ENCODE data around the gene MAPKAPK3.

The MAPKAPK3 gene

DNA sequence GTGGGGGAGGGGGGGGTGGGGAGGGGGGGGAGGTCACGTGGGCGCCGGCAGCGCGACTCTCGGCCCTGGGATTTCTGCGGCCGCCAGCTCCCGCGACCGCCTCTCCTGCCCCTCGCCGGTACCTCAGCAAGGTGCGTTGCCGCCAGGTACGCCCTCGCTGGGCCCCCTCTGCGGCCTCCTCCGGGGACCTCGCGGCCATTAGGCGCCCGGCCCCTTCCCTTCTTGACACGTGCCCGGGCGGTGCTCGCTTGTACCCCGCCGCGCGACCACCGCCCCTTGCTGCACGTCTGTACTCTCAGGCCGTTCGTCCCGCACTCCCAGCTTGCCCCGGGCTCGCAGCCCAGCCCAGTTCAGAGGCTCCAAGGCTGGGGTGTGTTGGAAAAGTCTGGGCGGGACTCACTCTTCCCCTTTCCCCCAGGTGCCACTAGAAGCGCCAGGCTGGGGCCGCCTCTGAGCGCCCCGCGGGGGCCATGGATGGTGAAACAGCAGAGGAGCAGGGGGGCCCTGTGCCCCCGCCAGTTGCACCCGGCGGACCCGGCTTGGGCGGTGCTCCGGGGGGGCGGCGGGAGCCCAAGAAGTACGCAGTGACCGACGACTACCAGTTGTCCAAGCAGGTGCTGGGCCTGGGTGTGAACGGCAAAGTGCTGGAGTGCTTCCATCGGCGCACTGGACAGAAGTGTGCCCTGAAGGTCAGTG, at the start of gene MAPKAPK3:
Gene MAPKAPK3 (plus strand): TSS at position 56 of the 696 bp plus-strand sequence. CDS start 415 bp downstream, at position 471.
- no peak for DNase-seq

DNA sequence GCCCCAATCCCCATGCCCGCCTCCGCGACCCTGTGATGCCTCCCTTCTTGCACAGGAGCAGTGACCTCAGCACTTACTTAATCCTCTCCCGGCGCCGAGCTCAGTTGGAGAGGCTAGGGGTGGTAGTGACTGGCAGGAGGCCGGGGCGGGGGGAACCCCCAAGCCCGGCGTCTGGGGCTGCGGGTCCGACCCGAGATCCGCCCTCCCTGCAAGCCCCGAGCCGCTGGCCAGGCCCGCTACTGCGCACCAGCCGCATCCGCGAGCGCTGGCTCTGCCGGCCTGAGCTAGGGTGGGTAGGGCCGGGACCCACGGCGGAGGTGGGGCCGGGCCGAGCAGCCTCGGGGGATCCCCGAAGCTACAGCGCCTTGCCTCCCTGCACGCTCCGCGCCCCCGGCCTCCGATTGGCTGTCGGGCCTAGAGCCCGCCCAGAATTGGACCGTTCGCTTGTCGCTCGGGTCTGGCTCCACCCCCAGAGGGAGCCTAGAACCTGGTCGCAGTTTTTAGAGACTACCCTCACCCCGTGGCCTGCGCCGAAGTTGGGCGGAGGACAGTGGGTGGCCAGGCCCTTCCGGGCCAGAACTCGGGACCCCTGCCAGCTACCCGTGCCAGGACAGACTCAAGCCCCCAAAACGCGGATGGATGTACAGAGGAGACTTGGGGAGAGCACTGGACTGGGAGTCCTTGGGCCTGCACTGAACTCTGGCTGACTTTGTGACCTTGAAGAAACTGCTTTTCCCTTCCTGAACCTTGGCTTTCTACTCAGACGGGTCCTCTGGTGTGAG, 49.4 kb upstream of the MAPKAPK3 start, which contains the start of gene C3orf18:
Gene C3orf18 (minus strand): TSS at position 362 of the 782 bp plus-strand sequence. CDS start 2,048 bp downstream, outside the sequence.
- peak; percentile 25 for DNase-seq

DNA sequence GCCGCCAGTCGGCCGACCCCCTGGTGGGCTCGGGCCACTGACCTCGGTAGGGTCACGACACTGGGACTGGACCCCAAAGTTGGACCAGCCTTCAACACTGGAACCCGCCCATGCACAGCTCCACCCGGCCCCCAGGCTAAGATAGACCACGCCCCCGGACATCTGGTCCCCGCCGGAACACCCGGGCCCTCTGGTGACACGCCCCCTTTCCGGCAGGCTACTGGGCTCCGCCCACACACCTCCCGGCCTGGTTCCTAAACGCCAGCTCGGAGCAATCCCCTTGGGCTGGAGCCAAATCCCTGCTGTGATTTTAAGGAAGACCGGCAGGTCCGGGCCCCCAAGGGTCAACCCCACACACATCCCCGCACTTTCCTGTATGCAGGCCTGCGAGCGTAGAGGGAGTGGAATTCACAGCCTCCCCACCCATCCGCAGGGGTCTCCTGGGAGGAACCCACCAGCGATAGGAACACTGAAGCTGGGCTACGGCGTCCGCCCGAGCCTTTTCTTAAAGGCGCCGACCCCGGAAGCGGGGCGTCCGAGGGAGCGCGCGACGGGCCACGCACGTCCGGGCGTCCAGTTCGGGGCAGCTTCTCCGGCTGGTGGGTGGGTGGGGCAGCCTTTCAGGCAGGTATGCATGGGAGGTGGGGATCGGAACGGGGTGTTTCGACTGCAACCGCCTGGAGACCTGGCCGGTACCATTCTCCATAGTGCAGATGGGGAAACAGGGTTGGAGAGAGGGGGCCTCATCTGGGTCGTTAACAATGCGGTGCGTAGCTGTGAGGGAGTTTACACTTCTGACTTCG, 47.8 kb upstream of the MAPKAPK3 start, which contains the start of gene HEMK1:
Gene HEMK1 (plus strand): TSS at position 576 of the 803 bp plus-strand sequence. CDS start 1,583 bp downstream, outside the sequence.
- DNase-seq: peak; percentile 46

DNA sequence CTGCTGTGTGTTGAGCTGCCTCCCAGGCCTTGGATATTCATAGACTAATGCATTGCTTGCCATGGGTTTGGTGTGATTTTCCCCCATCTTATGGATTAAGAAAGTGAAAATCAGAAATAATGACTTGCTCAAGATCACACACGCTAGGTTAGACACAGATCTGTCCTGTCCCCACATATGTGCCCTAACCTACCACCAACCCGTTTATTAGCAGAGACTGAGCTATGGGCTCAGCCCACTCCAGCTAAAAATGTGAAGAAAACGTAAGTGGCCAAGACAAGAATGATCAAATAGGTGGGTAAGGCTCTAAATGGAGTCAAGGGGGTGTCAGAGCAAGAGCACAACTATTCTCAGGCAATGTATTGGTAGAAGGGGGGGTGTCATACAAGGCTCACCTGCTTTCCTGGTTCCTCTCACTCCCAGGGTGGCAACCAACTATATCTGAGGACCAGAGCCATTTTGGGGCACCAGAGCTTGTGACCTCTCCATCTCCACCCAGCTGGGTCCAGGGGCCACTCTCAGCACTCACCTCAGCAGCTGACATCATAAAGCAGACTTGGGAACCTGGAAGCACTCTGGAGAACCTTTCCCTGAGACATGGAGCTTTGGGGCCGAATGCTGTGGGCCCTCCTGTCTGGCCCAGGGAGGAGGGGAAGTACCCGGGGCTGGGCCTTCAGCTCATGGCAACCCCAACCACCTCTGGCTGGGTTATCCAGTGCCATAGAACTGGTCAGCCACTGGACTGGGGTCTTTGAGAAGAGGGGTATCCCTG, 46.3 kb upstream of the MAPKAPK3 start:
- no peak for DNase-seq

DNA sequence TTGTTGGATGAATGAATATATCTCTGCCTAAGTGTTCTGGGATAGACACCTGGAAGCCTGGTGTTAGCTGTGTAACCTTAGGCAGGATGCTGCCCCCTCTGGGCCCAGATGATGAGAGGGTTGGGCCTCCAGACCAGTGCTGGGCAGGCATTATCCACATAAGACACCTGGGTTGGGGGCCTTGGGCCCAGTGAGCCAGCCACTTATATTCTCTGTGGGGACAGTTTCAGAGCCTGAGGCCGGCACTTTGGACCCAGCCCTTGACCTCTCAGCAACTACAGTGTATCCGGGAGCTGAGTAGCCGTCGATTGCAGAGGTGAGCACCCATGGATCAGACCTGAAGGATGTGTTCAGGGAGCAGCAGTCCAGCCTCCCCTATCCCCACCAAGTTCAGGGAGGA, 45.5 kb upstream of the MAPKAPK3 start:
- DNase-seq: no peak

DNA sequence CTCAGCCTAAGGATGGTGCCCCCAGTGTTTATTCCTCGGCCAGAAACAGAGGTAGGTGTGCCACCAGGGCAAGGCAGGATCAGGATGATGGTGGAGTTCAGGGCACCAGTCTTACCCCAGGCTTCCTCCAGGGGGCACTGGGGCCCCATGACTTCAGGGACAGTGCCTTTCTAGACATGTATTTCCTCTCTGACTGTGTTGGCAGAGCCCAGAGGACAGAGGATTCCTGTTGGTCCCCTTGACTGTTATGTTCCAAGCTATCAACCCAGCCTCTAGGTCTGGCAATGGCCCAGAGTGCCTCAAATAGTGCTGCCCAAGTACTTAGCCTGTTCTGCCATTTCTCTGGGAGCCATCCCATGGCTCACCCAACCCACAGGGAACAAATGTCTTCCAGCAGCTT, 44.8 kb upstream of the MAPKAPK3 start:
- DNase-seq: peak; percentile 7

DNA sequence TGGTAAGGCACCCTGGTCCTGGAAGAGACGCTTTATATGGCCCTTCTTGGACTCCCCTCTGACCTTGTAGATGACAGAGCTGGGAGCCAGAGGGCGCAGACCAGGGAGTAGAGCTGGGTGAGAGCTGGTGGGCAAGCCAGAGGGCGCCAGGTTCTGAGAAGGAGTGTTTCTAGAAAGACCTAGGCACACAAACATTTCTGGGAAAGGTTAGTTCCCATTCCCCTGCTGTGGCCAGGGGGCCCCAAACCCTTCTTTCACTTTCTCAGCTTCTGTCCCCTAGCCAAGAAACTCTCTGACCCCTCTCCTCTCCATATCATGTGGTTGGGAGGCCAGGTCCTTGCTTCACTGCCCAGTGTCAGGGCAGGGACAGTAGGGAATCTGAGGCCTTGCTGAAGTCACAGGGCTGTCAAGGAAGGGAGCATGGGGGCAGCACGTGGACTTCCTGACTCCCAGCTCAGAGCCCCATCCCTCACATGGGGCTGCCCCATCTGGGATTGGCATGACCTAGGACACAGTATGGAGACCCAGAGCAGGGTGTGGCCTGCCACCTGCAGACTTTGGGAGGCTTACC, 44.1 kb upstream of the MAPKAPK3 start:
- no peak for DNase-seq

DNA sequence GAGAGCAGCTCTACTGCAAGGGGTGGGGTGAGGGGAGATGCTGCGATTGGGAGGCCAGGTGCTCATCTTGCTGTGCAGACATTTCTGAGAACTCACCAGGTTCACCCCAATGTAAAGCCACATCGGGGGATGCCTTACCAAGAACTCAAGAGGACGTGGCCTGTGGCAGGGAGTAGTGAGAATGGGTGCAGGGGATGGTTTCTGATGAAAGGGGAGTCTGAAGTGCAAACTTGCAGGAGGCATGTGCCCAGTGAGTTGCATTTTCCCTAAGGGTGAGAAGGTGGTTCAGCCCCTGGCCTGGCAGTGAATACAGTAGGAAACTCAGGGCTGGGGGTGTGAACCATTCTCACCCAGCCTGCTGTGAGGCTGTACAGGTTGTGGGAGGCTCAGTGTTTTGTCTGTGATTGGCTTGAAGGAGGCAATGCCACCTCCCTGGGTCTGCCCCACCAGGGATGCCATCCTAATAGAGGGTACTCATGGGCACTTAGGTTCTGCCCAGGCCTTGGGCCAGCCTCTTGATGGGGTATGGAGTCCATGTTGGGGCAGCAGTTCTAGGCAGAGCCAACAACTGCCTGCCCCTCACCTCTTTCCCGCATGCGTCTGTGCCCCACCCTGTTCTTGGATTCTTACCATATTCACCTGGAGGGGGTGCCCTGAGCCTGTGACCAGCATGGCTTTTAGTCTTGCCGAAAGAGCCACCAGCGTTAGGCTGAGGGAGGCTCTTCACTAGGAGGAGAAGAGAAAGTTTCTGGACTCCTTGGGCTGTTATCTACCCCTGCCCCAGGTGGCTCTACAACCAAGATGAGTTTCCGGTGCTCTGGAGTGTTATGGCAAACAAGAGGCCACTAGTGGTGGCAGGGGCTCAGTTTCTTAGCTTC, 43.1 kb upstream of the MAPKAPK3 start:
- no peak for DNase-seq

DNA sequence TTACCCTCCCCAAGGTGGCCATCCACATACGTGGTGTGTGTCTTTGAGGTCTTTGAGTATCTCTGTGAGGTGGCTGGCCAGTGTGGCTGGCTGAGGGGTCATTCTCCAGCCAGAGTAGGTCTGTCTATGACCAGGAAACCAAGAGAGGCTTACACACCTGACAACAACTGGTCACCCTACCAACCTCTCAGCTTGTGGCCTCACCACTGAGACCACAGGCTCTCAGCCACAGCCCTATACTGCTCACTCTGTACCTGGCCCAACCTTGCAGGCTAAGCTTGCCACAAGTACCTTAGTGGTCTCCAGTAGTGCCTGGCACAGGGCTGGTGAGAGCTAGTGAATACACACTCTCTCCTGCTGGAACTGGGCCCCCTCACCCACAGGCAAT, 42.5 kb upstream of the MAPKAPK3 start:
- no peak for DNase-seq

DNA sequence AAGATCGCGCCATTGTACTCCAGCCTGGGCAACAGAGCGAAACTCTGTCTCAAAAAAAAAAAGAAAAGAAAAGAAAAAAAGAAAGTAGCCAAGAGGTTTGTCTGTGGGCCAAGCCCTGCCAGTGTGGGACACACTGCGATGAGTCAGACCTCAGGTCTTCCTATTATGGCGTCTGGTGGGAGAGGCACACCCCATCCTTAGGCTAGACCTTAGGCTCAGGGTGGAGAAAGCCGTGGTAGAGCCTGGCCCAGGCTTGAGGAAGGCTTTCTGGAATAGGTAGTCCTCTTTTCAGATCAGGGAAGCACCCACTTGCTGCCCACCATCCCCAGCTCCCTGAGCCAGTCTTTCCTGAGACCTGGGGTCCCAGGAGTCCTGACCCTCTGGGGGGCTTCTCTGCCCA, 41.6 kb upstream of the MAPKAPK3 start:
- DNase-seq: no peak

DNA sequence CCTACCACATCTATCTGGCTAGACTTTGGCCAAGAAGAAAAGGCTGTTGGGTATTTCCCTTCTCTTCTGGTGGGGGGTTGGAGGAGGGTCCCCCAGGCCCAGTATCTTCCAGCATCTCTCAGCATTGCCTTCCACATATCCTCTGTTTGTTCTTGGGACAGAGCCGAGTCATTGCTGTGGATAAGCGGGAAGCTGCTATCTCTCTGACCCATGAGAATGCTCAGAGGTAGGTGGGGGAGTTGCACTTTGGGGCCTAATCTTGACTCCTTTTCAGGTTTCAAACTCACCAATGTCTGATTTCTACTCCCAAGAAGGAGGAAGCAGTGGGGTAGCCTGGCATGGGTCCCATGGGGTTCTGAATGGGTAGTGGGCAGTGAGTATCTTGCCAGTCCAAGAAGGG, 39.6 kb upstream of the MAPKAPK3 start:
- DNase-seq: no peak

DNA sequence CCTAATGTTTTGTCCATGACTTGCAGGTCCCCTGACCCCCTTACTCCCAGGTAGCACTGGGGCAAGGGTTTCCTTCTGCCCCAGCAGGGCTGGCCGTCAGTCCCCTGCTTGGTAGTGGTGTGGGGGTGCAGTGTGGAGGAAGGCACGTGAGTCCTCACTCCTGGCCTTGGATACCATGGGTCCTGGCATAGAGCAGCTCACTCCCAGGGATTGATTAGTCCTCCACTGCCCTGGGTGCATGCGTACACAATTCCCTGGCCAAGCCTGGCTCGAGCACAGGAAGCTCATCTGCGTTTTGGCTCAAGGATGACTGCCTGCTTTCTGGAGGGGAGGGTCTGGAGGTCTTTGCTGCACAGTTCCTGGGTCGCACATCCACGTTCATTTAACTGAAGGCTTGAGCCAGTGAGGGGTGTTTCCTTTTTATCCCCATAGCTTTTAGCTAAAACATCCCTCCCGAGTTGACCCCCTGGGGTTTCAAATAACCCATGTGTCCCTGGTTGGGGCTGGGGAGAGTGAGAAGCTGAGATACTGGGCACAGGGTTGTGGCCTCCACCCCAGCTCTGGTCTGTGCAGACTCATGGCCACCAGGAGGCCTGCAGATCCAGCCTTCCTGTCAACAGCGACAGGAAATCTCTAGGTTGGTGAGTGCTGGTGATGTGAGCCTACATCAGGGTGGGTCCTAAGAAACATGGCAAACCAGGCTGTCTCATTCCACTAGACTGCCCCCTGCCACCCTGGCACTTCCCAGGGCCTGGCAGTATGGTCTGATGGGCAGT, 36.1 kb upstream of the MAPKAPK3 start:
- DNase-seq: no peak

DNA sequence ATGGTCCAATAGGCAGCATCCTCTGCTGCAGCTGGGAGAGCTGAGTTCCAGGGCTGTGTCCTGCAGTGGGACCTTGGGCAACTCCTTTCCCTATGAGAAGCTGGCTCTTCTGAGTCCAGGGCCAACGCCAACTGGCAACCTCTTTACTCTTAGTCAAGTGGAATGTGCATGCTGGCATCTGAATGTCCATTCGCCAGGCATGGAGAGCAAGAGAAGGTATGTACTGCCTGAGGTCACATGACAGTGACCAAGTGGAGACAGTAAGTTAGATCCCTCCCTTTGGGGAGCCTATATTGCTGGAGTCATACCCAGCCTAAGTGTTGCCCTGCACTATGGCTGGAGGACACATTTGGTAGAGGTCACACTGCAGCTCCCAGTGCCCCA, 35.5 kb upstream of the MAPKAPK3 start:
- DNase-seq: no peak

DNA sequence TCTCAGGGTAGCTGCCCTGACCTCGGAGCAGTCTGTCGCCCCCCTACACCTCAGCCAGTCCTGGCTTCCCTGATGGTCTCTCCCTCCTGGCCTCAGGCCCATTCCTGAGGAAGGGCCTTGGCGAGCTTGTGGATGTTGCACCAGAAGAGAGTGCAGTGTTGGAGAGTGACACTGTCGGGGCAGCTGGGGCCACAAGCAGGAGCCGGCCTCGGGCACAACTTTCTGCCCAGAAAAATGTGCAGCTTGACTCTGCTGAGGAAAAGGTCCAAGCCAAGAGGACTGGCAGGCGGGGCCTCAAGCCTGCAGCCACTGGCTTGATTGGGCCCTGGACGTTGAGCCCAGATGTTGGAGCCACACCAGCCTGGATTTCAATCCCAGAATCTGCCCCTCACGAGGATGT, 34.9 kb upstream of the MAPKAPK3 start:
- DNase-seq: no peak

DNA sequence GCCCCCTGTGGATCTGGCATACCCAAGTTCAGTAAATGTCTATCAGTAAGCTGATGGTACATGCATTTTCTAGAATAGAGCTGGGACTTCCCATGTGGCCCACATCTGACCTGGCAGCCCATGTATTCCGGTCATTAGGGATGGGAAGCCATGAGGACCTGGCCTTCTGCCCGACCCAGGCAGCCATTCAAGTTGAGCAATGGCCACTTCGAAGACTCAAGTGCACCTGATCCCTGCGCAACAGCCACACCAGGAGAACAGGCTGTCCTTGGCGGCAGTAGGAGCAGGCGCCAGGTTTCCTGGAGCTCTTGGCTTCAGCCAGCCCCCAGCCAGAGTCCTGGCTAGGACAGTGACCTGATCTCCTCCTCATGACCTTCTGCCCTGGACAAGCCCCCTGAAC, 33.1 kb upstream of the MAPKAPK3 start:
- DNase-seq: no peak

DNA sequence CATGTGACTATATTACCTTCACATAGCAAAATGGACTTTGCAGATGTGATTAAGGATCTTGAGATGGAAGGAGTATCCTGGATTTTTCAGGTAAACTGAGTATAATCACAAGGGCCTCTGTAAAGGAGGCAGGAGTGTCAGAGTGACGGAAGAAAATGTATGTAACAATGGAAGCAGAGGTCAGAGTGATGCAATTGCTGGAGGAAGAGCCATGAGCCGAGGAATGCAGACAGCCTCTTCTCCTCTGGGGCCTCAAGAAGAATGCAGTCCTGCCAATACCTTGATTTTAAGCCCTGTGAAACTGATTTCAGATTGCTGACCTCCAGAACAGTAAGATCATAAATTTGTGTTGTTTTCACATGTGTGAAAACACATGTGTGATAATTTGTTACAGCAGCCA, 32.6 kb upstream of the MAPKAPK3 start:
- no peak for DNase-seq

DNA sequence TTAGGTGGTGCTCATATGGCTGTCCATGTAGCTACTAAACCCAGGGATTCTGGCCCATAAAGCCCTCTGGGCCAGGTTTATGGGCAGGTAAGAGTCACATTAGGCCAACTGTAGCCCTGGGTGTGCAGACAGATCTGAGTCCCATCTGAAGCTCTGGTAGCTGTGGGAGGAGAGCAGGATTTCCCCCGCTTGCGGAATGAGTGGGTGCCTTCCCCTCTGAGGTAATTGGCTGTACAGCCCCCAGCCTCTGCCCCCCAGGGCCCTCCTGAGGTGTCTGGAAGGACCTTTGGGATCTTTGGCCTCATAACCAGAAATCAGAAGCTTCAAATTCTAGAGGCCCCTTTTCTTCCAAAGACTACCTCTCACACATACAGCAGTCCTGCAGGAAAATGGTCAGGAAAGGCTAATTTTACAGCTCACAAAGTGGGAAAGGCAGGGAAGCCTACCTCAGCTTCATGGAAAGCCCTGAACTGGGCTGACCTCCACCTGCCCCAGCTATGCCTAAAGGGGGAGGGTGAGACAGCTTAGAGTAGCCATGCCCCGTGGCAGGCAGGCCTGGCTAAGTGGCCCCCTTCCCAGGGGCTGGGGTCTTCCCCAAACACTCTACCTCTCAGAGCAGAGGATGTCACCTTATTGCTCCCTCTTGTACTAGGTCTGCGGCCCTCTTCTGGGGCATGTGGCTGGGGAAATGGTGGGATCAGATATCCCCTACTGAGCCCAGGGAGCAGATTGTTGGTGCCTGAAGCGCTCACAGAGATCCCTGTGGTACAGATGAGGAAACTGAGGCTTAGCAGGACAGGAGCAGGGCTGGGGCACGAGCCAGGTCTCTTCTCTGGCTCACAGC, 30.8 kb upstream of the MAPKAPK3 start:
- no peak for DNase-seq

DNA sequence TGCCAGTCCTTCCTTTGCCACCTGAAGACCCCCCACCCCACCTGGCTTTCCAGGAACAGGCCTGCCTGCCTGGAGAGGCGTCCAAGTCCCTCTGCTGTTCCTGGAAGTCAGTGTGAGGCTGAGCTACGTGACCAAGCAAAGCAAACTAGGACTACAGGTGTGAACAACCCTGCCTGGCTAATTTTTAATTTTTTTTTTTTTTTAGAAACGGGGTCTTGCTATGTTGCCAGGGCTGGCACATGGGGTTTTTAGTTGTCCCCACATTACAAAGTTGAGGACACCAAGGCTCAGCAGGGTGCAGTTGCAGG, 30.2 kb upstream of the MAPKAPK3 start:
- no peak for DNase-seq

DNA sequence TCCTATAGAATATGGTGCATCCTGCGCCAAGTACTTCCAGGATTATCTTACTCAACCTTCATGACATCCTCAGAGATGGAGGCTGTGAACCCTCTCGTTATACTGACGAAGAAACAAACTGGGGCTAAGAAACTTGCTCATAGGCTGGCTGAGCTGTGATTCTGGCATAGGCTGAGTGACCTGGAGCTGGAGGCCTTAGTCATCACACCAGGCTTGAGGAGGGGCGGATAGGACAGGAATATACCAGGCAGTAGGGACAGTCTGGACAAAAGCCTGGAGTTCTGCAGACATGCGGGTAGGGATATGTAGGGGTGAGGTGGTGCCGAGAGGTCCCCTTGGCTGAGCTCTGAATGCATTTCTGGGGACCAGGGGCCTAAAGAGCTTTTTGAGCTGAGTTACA, 29.6 kb upstream of the MAPKAPK3 start:
- no peak for DNase-seq

Measured in NCI-H187 treated with DMSO at 0.1 percent for 48 hours (cell line).